HepG2 (cell line): ENCODE measurements around the gene ZSCAN31. TPM values are rescaled to one million over a fixed set of nuclear protein-coding genes. Genes with fewer than 3 reads are reported as not detected.

Experiments used
- BRCA1 ChIP-seq: sonication (generic); formaldehyde crosslinking; IDR thresholded peaks from 2 replicates; pipeline ENCODE4 v1.4.0; 2020; ENCODE audit warnings: missing genetic modification reagents
- CBX1 ChIP-seq: IDR thresholded peaks from one replicate; pipeline ENCODE4 v1.6.1; 2016; ENCODE audit warnings: antibody characterized with exemption, low read depth
- EEA1 ChIP-seq: sonication (generic); formaldehyde crosslinking; IDR thresholded peaks from 2 replicates; pipeline ENCODE4 v1.5.1; 2020; ENCODE audit warnings: mild to moderate bottlenecking, missing genetic modification reagents, borderline replicate concordance
- HOXA3 ChIP-seq: sonication (generic); formaldehyde crosslinking; IDR thresholded peaks from 2 replicates; pipeline ENCODE4 v1.5.0; 2020; ENCODE audit warnings: missing genetic modification reagents
- KAT8 ChIP-seq: IDR thresholded peaks from 2 replicates; pipeline ENCODE4 v1.6.1; 2016; ENCODE audit warnings: missing genetic modification reagents, missing compliant biosample characterization
- MAFK ChIP-seq, 2 experiments: IDR thresholded peaks in 1 of 2; conservative IDR thresholded peaks in 1 of 2; 2 replicates each; pipeline ENCODE4 v1.6.1; 2011; ENCODE audit warnings: improper control_type of control experiment in 2 of 2, low read length in 2 of 2
- NFE2L2 ChIP-seq: fragments of 150-350 bp; IDR thresholded peaks from 2 replicates; pipeline ENCODE4 v1.6.1; 2014; ENCODE audit warnings: low read length
- SIN3A ChIP-seq: IDR thresholded peaks from 2 replicates; pipeline ENCODE4 v1.6.1; 2011; ENCODE audit warnings: low read depth, mild to moderate bottlenecking, control low read depth, low read length, borderline replicate concordance
- ZFYVE20 ChIP-seq: sonication (generic); formaldehyde crosslinking; IDR thresholded peaks from 2 replicates; pipeline ENCODE4 v1.8.0; 2023; ENCODE audit warnings: low read depth, mild to moderate bottlenecking, moderate library complexity, missing genetic modification reagents, borderline replicate concordance
- ZNF207 ChIP-seq: fragments of 450-650 bp; IDR thresholded peaks from 2 replicates; pipeline ENCODE4 v1.6.1; 2016; ENCODE audit warnings: antibody characterized with exemption, borderline replicate concordance
- ZNF256 ChIP-seq: sonication (generic); formaldehyde crosslinking; conservative IDR thresholded peaks from 2 replicates; pipeline ENCODE4 v1.4.0; 2020; ENCODE audit warnings: missing genetic modification reagents
- ZNF616 ChIP-seq: sonication (generic); formaldehyde crosslinking; IDR thresholded peaks from 2 replicates; pipeline ENCODE4 v1.5.0; 2020; ENCODE audit warnings: low read depth, mild to moderate bottlenecking, missing genetic modification reagents
- polyA plus RNA-seq, 8 experiments: library from polyadenylated mRNA; depleted of rRNA in 3 of 8; stranded (reverse) in 7 of 8; unstranded in 1 of 8; fragments of >200 nt; fragmentation: Illumina TruSeq in 4 of 8; extraction: Trizol in 4 of 8; gene quantifications; 2 replicates each; pipeline versions ENCODE4 v1.2.1 to v1.2.3, GENCODE V29; 2011 to 2016; ENCODE audit warnings: low read depth in 4 of 8, missing spikeins in 1 of 8, mixed read lengths in 1 of 8; ENCODE audit not compliant: insufficient read depth in 1 of 8
- total RNA-seq, 5 experiments: library from RNA; depleted of rRNA; stranded (reverse); fragments of >200 nt; fragmentation: Illumina TruSeq; extraction: Trizol; gene quantifications; 2 replicates each; pipeline ENCODE4 v1.2.3, GENCODE V29; 2016; ENCODE audit warnings: low read depth in 1 of 5
- TF ChIP-seq, protein P1 (sequence below): sonication (generic); formaldehyde crosslinking; IDR thresholded peaks from 2 replicates; pipeline ENCODE4 v1.5.0; 2020; ENCODE audit warnings: missing genetic modification reagents, mild to moderate bottlenecking, borderline replicate concordance
- TF ChIP-seq, protein P2 (sequence below): sonication (generic); formaldehyde crosslinking; IDR thresholded peaks from 2 replicates; pipeline ENCODE4 v1.4.0; 2020; ENCODE audit warnings: missing genetic modification reagents
- TF ChIP-seq, protein P3 (sequence below), 2 experiments: sonication (generic) in 1 of 2; formaldehyde crosslinking in 1 of 2; IDR thresholded peaks; 2 replicates each; pipeline versions ENCODE4 v1.5.1 to v1.6.1; 2011 to 2020; ENCODE audit warnings: borderline replicate concordance in 1 of 2, low read depth in 1 of 2, low read length in 1 of 2, mild to moderate bottlenecking in 1 of 2, missing genetic modification reagents in 1 of 2, moderate library complexity in 1 of 2
- TF ChIP-seq, protein P4 (sequence below): IDR thresholded peaks from 2 replicates; pipeline ENCODE4 v1.4.0; 2020; ENCODE audit warnings: mild to moderate bottlenecking, missing genetic modification reagents

Gene ZSCAN31
- total and polyA plus RNA-seq, 2 of the 13 experiments (the other 11 are each of a cell fraction or from before 2014, with no cell fraction given), result 5.3 to 6.2 TPM

DNA sequence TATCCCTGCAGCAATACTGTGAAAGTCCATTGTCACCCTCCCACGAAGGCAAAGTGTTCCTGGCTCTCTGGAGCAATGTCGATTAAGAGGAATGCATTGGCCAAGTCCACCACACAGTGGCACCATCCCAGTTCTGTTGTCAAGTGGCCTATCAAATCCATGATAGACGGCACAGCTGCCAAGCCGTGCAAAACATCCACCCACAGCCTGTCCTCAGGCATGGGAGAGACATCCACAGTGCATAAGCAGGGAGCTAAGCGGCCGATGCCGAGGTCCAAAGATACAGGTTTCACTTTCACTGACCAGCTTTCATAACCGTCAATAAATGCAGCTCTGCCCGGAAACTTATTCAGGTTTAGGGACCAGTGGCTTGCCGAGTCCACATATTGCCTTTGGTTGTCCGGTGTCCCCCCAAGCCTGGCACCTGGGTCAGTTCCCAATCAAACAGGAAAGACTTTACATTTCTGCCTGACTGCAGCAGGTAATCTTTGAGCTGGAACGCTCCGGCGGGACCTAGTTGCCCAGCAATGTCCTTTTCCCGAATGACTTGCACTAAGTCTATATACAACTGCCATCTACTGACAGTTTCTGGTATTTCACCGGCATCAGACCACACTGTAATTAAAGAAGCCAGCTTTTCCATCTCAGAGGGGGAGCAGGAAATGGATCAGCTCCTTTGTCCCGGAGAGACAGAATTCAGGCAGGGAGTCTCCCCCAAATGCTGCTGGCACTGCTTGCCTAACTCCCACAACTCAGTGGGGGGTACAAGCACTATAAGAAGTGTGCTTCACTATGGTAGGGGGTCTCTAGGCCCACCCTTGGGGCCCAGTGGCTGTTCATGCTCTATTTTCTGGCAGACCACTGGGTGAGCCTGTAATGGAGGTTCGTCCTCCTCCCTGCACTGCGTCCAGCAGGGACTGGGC, 20.1 kb upstream of the ZSCAN31 start (continued):
- TF ChIP-seq, protein P1, sequence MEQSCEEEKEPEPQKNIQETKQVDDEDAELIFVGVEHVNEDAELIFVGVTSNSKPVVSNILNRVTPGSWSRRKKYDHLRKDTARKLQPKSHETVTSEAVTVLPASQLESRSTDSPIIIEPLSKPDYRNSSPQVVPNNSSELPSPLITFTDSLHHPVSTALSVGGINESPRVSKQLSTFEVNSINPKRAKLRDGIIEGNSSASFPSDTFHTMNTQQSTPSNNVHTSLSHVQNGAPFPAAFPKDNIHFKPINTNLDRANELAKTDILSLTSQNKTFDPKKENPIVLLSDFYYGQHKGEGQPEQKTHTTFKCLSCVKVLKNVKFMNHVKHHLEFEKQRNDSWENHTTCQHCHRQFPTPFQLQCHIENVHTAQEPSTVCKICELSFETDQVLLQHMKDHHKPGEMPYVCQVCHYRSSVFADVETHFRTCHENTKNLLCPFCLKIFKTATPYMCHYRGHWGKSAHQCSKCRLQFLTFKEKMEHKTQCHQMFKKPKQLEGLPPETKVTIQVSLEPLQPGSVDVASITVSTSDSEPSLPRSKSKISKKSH (CRISPR knock-in tag), result no peak
- TF ChIP-seq ZNF256 (CRISPR knock-in tag) (no peak), HOXA3 (CRISPR knock-in tag) (peak; percentile 30; the same call in 1 of the 2 replicates), BRCA1 (CRISPR knock-in tag) (no peak), ZNF207 (no peak), CBX1 (no peak), KAT8 (CRISPR knock-in tag) (peak; percentile 84), MAFK (conservative IDR thresholded peaks at IDR 0.05 in 1 of 2, IDR thresholded peaks at IDR 0.05 in 1 of 2; ENCODE audit: low read length in 2 of 2) (no peak), NFE2L2 (peak; percentile 56), EEA1 (CRISPR knock-in tag) (no peak; the same call in 1 of the 2 replicates), SIN3A (peak; percentile 79), ZNF616 (CRISPR knock-in tag) (no peak), ZFYVE20 (no peak)
- TF ChIP-seq, protein P2, sequence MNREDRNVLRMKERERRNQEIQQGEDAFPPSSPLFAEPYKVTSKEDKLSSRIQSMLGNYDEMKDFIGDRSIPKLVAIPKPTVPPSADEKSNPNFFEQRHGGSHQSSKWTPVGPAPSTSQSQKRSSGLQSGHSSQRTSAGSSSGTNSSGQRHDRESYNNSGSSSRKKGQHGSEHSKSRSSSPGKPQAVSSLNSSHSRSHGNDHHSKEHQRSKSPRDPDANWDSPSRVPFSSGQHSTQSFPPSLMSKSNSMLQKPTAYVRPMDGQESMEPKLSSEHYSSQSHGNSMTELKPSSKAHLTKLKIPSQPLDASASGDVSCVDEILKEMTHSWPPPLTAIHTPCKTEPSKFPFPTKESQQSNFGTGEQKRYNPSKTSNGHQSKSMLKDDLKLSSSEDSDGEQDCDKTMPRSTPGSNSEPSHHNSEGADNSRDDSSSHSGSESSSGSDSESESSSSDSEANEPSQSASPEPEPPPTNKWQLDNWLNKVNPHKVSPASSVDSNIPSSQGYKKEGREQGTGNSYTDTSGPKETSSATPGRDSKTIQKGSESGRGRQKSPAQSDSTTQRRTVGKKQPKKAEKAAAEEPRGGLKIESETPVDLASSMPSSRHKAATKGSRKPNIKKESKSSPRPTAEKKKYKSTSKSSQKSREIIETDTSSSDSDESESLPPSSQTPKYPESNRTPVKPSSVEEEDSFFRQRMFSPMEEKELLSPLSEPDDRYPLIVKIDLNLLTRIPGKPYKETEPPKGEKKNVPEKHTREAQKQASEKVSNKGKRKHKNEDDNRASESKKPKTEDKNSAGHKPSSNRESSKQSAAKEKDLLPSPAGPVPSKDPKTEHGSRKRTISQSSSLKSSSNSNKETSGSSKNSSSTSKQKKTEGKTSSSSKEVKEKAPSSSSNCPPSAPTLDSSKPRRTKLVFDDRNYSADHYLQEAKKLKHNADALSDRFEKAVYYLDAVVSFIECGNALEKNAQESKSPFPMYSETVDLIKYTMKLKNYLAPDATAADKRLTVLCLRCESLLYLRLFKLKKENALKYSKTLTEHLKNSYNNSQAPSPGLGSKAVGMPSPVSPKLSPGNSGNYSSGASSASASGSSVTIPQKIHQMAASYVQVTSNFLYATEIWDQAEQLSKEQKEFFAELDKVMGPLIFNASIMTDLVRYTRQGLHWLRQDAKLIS (CRISPR knock-in tag), result no peak
- TF ChIP-seq, protein P3, sequence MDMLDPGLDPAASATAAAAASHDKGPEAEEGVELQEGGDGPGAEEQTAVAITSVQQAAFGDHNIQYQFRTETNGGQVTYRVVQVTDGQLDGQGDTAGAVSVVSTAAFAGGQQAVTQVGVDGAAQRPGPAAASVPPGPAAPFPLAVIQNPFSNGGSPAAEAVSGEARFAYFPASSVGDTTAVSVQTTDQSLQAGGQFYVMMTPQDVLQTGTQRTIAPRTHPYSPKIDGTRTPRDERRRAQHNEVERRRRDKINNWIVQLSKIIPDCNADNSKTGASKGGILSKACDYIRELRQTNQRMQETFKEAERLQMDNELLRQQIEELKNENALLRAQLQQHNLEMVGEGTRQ (IDR thresholded peaks at IDR 0.05; ENCODE audit: low read depth, low read length), result no peak
- TF ChIP-seq, protein P3 (CRISPR knock-in tag; IDR thresholded peaks at IDR 0.05; ENCODE audit: borderline replicate concordance), result no peak
- TF ChIP-seq, protein P4, sequence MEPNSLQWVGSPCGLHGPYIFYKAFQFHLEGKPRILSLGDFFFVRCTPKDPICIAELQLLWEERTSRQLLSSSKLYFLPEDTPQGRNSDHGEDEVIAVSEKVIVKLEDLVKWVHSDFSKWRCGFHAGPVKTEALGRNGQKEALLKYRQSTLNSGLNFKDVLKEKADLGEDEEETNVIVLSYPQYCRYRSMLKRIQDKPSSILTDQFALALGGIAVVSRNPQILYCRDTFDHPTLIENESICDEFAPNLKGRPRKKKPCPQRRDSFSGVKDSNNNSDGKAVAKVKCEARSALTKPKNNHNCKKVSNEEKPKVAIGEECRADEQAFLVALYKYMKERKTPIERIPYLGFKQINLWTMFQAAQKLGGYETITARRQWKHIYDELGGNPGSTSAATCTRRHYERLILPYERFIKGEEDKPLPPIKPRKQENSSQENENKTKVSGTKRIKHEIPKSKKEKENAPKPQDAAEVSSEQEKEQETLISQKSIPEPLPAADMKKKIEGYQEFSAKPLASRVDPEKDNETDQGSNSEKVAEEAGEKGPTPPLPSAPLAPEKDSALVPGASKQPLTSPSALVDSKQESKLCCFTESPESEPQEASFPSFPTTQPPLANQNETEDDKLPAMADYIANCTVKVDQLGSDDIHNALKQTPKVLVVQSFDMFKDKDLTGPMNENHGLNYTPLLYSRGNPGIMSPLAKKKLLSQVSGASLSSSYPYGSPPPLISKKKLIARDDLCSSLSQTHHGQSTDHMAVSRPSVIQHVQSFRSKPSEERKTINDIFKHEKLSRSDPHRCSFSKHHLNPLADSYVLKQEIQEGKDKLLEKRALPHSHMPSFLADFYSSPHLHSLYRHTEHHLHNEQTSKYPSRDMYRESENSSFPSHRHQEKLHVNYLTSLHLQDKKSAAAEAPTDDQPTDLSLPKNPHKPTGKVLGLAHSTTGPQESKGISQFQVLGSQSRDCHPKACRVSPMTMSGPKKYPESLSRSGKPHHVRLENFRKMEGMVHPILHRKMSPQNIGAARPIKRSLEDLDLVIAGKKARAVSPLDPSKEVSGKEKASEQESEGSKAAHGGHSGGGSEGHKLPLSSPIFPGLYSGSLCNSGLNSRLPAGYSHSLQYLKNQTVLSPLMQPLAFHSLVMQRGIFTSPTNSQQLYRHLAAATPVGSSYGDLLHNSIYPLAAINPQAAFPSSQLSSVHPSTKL (CRISPR knock-in tag), result peak; percentile 65; the same call in 1 of the 2 replicates
